ENCODE results near the gene KLHDC7B. TPM values are rescaled to one million over a fixed set of nuclear protein-coding genes. Genes with fewer than 3 reads are reported as not detected.

KLHDC7B gene
- total RNA-seq, 1 experiment from 2014 or later, result 1.6 TPM

DNA sequence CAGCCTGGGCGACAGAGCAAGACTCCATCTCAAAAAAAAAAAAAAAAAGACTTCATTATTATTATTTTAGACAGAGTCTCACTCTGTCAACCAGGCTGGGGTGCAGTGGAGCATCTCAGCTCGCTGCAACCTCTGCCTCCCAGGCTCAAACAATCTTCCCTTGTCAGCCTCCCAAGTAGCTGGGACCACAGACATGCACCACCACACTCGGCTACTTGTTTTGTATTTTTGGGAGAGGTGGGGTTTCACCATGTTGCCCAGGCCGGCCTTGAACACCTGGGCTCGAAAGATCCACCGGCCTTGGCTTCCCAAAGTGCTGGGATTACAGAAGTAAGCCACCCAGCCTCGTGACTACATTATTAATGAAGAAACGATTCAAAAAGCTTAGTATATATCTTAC, 10.6 kb upstream of the KLHDC7B start:
- no peaks in the 10 kb centered on the region for H3K36me3 ChIP-seq (ENCODE audit: insufficient read depth, low read length, poor library complexity, severe bottlenecking)
- H3K4me1 ChIP-seq (ENCODE audit: insufficient read depth, low read length, poor library complexity, severe bottlenecking), result peaks cover 23% of the 10 kb centered on the region
- POLR2A ChIA-PET (ENCODE audit: low non-redundant PET), result no interaction called here
- H3K4me3 ChIP-seq (ENCODE audit: low read depth, low read length, poor library complexity, severe bottlenecking), result no peak overlapping the region
- CTCF ChIA-PET, result interaction anchor here (1.4 kb wide), 1 partner anchor 9 kb away, joined by 13 read pairs; the partner anchor contains the start of gene SCO2
- no peak overlapping the region for H3K27ac ChIP-seq (ENCODE audit: low read depth, low read length, poor library complexity, severe bottlenecking)
- no peak for DNase-seq (ENCODE audit: low spot score)
- intact Hi-C loops (cut with micrococcal nuclease; ENCODE audit: unreplicated experiment), result no loop called here
- BruUV-seq (replicated peaks), result no TSS peak
- TF ChIP-seq EZH2 (IDR thresholded peaks at IDR 0.05; ENCODE audit: borderline replicate concordance, low read depth, low read length, poor library complexity, severe bottlenecking), result no peak
- TF ChIP-seq, protein P1, sequence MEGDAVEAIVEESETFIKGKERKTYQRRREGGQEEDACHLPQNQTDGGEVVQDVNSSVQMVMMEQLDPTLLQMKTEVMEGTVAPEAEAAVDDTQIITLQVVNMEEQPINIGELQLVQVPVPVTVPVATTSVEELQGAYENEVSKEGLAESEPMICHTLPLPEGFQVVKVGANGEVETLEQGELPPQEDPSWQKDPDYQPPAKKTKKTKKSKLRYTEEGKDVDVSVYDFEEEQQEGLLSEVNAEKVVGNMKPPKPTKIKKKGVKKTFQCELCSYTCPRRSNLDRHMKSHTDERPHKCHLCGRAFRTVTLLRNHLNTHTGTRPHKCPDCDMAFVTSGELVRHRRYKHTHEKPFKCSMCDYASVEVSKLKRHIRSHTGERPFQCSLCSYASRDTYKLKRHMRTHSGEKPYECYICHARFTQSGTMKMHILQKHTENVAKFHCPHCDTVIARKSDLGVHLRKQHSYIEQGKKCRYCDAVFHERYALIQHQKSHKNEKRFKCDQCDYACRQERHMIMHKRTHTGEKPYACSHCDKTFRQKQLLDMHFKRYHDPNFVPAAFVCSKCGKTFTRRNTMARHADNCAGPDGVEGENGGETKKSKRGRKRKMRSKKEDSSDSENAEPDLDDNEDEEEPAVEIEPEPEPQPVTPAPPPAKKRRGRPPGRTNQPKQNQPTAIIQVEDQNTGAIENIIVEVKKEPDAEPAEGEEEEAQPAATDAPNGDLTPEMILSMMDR (conservative IDR thresholded peaks at IDR 0.05; ENCODE audit: low read depth, low read length), result no peak
- H3K27me3 ChIP-seq (replicated peaks; ENCODE audit: insufficient read depth, low read depth, low read length, poor library complexity), result peaks cover 18% of the 10 kb centered on the region
- no peaks in the 10 kb centered on the region for H3K9me3 ChIP-seq (ENCODE audit: low read depth, low read length, poor library complexity, severe bottlenecking)

DNA sequence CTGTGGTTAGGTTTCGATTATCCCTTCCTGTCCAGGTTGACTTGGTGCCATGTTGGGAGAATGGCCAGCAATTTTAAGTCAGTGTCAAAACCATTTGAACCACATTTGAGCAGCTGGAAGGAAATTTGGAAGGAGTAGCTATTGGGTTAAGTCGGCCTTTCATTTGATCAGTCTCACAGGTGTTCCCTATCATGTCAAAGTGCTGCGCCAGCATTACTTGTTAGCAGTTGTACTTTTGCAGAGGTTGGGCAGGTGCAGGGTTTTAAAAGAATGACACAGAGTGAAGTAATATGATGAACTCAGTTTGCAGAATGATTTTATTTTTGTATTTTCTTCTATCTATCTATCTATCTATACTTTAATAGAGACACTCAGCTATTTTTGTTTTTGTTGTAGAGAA, 9.5 kb upstream of the KLHDC7B start:
- TF ChIP-seq, protein P1 (conservative IDR thresholded peaks at IDR 0.05; ENCODE audit: low read depth, low read length), result no peak
- no peak for TF ChIP-seq EZH2 (IDR thresholded peaks at IDR 0.05; ENCODE audit: borderline replicate concordance, low read depth, low read length, poor library complexity, severe bottlenecking)
- Histone ChIP-seq H3K4me1 (ENCODE audit: insufficient read depth, low read length, poor library complexity, severe bottlenecking) (peaks cover 20% of the 10 kb centered on the region), H3K4me3 (ENCODE audit: low read depth, low read length, poor library complexity, severe bottlenecking) (no peak overlapping the region), H3K27me3 (replicated peaks; ENCODE audit: insufficient read depth, low read depth, low read length, poor library complexity) (peaks cover 7% of the 10 kb centered on the region), H3K36me3 (ENCODE audit: insufficient read depth, low read length, poor library complexity, severe bottlenecking) (no peaks in the 10 kb centered on the region), H3K27ac (ENCODE audit: low read depth, low read length, poor library complexity, severe bottlenecking) (no peak overlapping the region), H3K9me3 (ENCODE audit: low read depth, low read length, poor library complexity, severe bottlenecking) (no peaks in the 10 kb centered on the region)
- POLR2A ChIA-PET (ENCODE audit: low non-redundant PET), result interaction anchor here (0.7 kb wide), 1 partner anchor 181 kb away, joined by 9 read pairs; no protein-coding TSS in a partner anchor
- BruUV-seq (replicated peaks), result no TSS peak
- CTCF ChIA-PET, result interaction anchor here (0.6 to 1.4 kb wide), 2 partner anchors 11 to 84 kb away, joined by 5 to 13 read pairs; partner anchors contain the start of gene SCO2
- DNase-seq (ENCODE audit: low spot score), result no peak
- intact Hi-C loops (cut with micrococcal nuclease; ENCODE audit: unreplicated experiment), result no loop called here

- no peak overlapping the region for H3K4me3 ChIP-seq (ENCODE audit: low read depth, low read length, poor library complexity, severe bottlenecking)
- no TSS peak for BruUV-seq (replicated peaks)
- TF ChIP-seq EZH2 (IDR thresholded peaks at IDR 0.05; ENCODE audit: borderline replicate concordance, low read depth, low read length, poor library complexity, severe bottlenecking), result no peak
- TF ChIP-seq, protein P1 (conservative IDR thresholded peaks at IDR 0.05; ENCODE audit: low read depth, low read length), result no peak
- no peak for DNase-seq (ENCODE audit: low spot score)
- CTCF ChIA-PET, result interaction anchor here (4.1 kb wide), 1 partner anchor 12 kb away, joined by 19 read pairs; the partner anchor contains the start of gene SCO2
- POLR2A ChIA-PET (ENCODE audit: low non-redundant PET), result no interaction called here
- H3K27ac ChIP-seq (ENCODE audit: low read depth, low read length, poor library complexity, severe bottlenecking), result no peak overlapping the region
- no peaks in the 10 kb centered on the region for H3K27me3 ChIP-seq (replicated peaks; ENCODE audit: insufficient read depth, low read depth, low read length, poor library complexity)
- H3K4me1 ChIP-seq (ENCODE audit: insufficient read depth, low read length, poor library complexity, severe bottlenecking), result peaks cover 20% of the 10 kb centered on the region
- intact Hi-C loops (cut with micrococcal nuclease; ENCODE audit: unreplicated experiment), result no loop called here
- H3K36me3 ChIP-seq (ENCODE audit: insufficient read depth, low read length, poor library complexity, severe bottlenecking), result no peaks in the 10 kb centered on the region
- no peaks in the 10 kb centered on the region for H3K9me3 ChIP-seq (ENCODE audit: low read depth, low read length, poor library complexity, severe bottlenecking)
These were observed 7.9 kb upstream of the KLHDC7B start for GRCh38 chr22:50537765-50538164.

Measured in A673 (cell line).